CD4-positive, alpha-beta T cell (primary cell): ENCODE data around the gene PKD2. TPM values are rescaled to one million over a fixed set of nuclear protein-coding genes. Genes with fewer than 3 reads are reported as not detected.
"Not testable (repeated sequence)": the region's sequence is repeated elsewhere in the genome, so short reads cannot be mapped to it uniquely, and the experiment has no call there.

Experiments
- ATAC-seq: fragments of 200-7000 bp; cut with Tn5 transposase; one replicate; pipeline ENCODE4 v1.10.0; 2022; ENCODE audit warnings: mild to moderate bottlenecking; ENCODE audit not compliant: poor library complexity
- CTCF ChIA-PET: fragments of 350-600 bp; sonication (Branson Sonifier 250); formaldehyde crosslinking; loops from one replicate; lab custom pipeline; 2021; ENCODE audit warnings: antibody characterized with exemption, inconsistent platforms; lab: Charles Lee
- POLR2A ChIA-PET: fragments of 350-600 bp; sonication (Branson Sonifier 250); formaldehyde crosslinking; loops from one replicate; lab custom pipeline; 2021; ENCODE audit warnings: antibody characterized with exemption, inconsistent platforms; lab: Charles Lee
- DNase-seq, 14 experiments: peaks; one replicate each; pipeline ENCODE4 v3.0.0-alpha.2; 2013 to 2020; ENCODE audit warnings: mixed read lengths in 2 of 14
- H3K27ac ChIP-seq, 2 donors: one replicate each; pipeline versions ENCODE4 v1.5.1 to v1.7.0; 2013; ENCODE audit warnings: low read length in 2 of 2, low read depth in 1 of 2, mild to moderate bottlenecking in 1 of 2
- H3K27me3 ChIP-seq, 2 experiments: 1 replicate in 1 of 2; 2 replicates in 1 of 2; pipeline versions ENCODE4 v1.6.1 to v1.7.0; 2013; ENCODE audit warnings: low read length in 2 of 2, control low read depth in 1 of 2, mild to moderate bottlenecking in 1 of 2, moderate library complexity in 1 of 2; ENCODE audit not compliant: insufficient read depth in 2 of 2, control insufficient read depth in 1 of 2
- H3K36me3 ChIP-seq: one replicate; pipeline ENCODE4 v1.6.1; 2013; ENCODE audit warnings: low read length, control low read depth; ENCODE audit not compliant: insufficient read depth
- H3K4me1 ChIP-seq: one replicate; pipeline ENCODE4 v1.6.1; 2013; ENCODE audit warnings: low read length, control low read depth; ENCODE audit not compliant: insufficient read depth
- H3K4me3 ChIP-seq: one replicate; pipeline ENCODE4 v1.5.1; 2013; ENCODE audit warnings: mild to moderate bottlenecking, low read length, moderate library complexity
- H3K9me3 ChIP-seq, 2 experiments: 1 replicate in 1 of 2; 2 replicates in 1 of 2; pipeline versions ENCODE4 v1.6.1 to v1.7.0; 2013; ENCODE audit warnings: low read length in 2 of 2, mild to moderate bottlenecking in 2 of 2, control low read depth in 1 of 2, moderate library complexity in 1 of 2; ENCODE audit not compliant: control insufficient read depth in 1 of 2, insufficient read depth in 1 of 2
- H3K27ac Mint-ChIP-seq: one replicate; pipeline ENCODE4 v1.8.0; 2020; ENCODE audit warnings: mixed read lengths
- H3K27me3 Mint-ChIP-seq: one replicate; pipeline ENCODE4 v1.8.0; 2021; ENCODE audit warnings: mixed read lengths
- H3K36me3 Mint-ChIP-seq: one replicate; pipeline ENCODE4 v1.8.0; 2021; ENCODE audit warnings: low read depth, mixed read lengths
- H3K4me1 Mint-ChIP-seq: one replicate; pipeline ENCODE4 v1.8.0; 2021; ENCODE audit warnings: low read depth, mixed read lengths
- H3K4me3 Mint-ChIP-seq: one replicate; pipeline ENCODE4 v1.8.0; 2020; ENCODE audit warnings: mild to moderate bottlenecking, mixed read lengths
- H3K9me3 Mint-ChIP-seq: one replicate; pipeline ENCODE4 v1.8.0; 2020; ENCODE audit warnings: mixed read lengths
- intact Hi-C, 2 experiments: fragments of 100-400 bp; cut with DNase I in 1 of 2; cut with micrococcal nuclease in 1 of 2; formaldehyde crosslinking; loops; one replicate each; pipeline versions ENCODE4 v1.15.1 to v1.9.0; 2023 to 2025; cut with DNase I, micrococcal nuclease
- total RNA-seq, 174 experiments: library from RNA in 2 of 174; stranded (reverse) in 2 of 174; gene quantifications; one replicate each; pipeline ENCODE4 v1.2.3 and lab custom pipeline; 2021 to 2026
- TF ChIP-seq, protein P1 (sequence below): fragments of 200-600 bp; IDR thresholded peaks from one replicate; pipeline ENCODE4 v1.8.0; 2022; ENCODE audit warnings: antibody characterized with exemption, mild to moderate bottlenecking

Gene PKD2
- total RNA-seq, 2 experiments from 2014 or later = 4.1 to 4.3 TPM

DNA sequence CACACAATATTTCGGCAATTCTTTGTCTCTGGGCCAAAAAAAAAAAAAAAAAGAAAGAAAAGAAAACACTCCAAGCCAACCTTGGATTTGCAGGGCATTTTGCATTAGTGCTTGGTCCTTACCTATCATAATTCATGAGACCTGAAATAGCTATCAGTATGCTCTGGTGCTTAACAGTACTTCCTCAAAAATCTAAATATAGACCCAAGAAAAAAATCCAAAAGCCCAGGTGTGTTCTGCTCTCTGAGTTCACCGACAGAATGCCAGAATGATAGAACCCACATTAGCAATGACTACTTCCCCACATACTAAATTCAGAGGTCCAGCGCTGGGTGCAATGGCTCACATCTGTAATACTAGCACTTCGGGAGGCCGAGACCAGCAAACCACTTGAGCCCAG, 108.2 kb downstream of the PKD2 start:
- H3K27ac Mint-ChIP-seq = no peak overlapping the region

DNA sequence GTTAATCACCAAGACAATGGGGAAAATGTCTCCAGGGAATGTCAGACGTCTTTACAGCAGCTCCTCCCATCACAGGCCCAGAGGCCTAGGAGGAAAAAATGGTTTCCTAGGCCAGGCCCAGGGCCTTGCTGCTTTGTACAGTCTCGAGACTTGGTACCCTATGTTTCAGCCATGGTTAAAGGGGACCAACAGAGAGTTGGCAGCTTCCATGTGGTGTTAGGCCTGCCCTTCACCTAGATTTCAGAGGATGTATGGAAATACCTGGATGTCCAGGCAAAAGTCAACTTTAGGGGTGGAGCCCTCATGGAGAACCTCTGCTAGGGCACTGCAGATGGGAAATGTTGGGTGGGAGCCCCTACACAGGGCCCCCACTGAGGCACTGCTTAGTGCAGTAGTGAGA, 112.5 kb downstream of the PKD2 start:
- DNase-seq (no peak), ATAC-seq (no peak)
- no peaks in the 10 kb centered on the region for H3K4me1 Mint-ChIP-seq
- ChIA-PET CTCF (no interaction called here), POLR2A (no interaction called here)
- Histone ChIP-seq H3K27me3 (no peaks in the 10 kb centered on the region), H3K9me3 (peaks cover 12 to 17% of the 10 kb centered on the region in 2 experiments), H3K27ac (no peak overlapping the region), H3K36me3 (no peaks in the 10 kb centered on the region), H3K4me3 (no peak overlapping the region), H3K4me1 (no peaks in the 10 kb centered on the region)
- H3K36me3 Mint-ChIP-seq = no peaks in the 10 kb centered on the region
- intact Hi-C loops = no loop called here
- no peak overlapping the region for H3K27ac Mint-ChIP-seq
- TF ChIP-seq, protein P1, sequence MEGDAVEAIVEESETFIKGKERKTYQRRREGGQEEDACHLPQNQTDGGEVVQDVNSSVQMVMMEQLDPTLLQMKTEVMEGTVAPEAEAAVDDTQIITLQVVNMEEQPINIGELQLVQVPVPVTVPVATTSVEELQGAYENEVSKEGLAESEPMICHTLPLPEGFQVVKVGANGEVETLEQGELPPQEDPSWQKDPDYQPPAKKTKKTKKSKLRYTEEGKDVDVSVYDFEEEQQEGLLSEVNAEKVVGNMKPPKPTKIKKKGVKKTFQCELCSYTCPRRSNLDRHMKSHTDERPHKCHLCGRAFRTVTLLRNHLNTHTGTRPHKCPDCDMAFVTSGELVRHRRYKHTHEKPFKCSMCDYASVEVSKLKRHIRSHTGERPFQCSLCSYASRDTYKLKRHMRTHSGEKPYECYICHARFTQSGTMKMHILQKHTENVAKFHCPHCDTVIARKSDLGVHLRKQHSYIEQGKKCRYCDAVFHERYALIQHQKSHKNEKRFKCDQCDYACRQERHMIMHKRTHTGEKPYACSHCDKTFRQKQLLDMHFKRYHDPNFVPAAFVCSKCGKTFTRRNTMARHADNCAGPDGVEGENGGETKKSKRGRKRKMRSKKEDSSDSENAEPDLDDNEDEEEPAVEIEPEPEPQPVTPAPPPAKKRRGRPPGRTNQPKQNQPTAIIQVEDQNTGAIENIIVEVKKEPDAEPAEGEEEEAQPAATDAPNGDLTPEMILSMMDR = no peak
- H3K9me3 Mint-ChIP-seq = peaks cover 16% of the 10 kb centered on the region
- no peak overlapping the region for H3K4me3 Mint-ChIP-seq
- no peaks in the 10 kb centered on the region for H3K27me3 Mint-ChIP-seq

More for the DNA sequence above, 108.2 kb downstream of the PKD2 start:
- ChIA-PET CTCF (no interaction called here), POLR2A (no interaction called here)
- Histone ChIP-seq H3K36me3 (no peaks in the 10 kb centered on the region), H3K27me3 (no peaks in the 10 kb centered on the region), H3K4me1 (no peaks in the 10 kb centered on the region), H3K9me3 (peaks cover 9 to 12% of the 10 kb centered on the region in 2 experiments), H3K4me3 (no peak overlapping the region), H3K27ac (no peak overlapping the region)
- no peak for DNase-seq
- no peak for ATAC-seq
- H3K4me1 Mint-ChIP-seq = no peaks in the 10 kb centered on the region
- no peaks in the 10 kb centered on the region for H3K27me3 Mint-ChIP-seq
- H3K9me3 Mint-ChIP-seq = peaks cover 12% of the 10 kb centered on the region
- intact Hi-C loops = no loop called here
- H3K36me3 Mint-ChIP-seq = no peaks in the 10 kb centered on the region
- TF ChIP-seq, protein P1 = no peak
- H3K4me3 Mint-ChIP-seq = no peak overlapping the region

- peaks cover 12 to 17% of the 10 kb centered on the region in 2 experiments for H3K9me3 ChIP-seq
- H3K4me1 ChIP-seq, H3K36me3 Mint-ChIP-seq, H3K36me3 ChIP-seq, H3K27me3 ChIP-seq, DNase-seq, H3K4me1 Mint-ChIP-seq, ATAC-seq, H3K4me3 Mint-ChIP-seq, H3K27ac Mint-ChIP-seq, POLR2A ChIA-PET, intact Hi-C loops, H3K27me3 Mint-ChIP-seq, CTCF ChIA-PET, H3K27ac ChIP-seq, H3K4me3 ChIP-seq: not testable (repeated sequence)
- H3K9me3 Mint-ChIP-seq = peaks cover 18% of the 10 kb centered on the region
Measured at GRCh38 chr4:88122260-88122659, 114.8 kb downstream of the PKD2 start.

Other genes starting within 250 kb of the PKD2 start
- not detected for gene IBSP, start 208.1 kb upstream of the PKD2 start, total RNA-seq
- gene MEPE, start 174.7 kb upstream of the PKD2 start, total RNA-seq = not detected
- not detected for gene SPP1, start 31.9 kb upstream of the PKD2 start, total RNA-seq
- not detected for gene ABCG2, start 151.0 kb downstream of the PKD2 start, total RNA-seq